Ectodermal cell (in vitro differentiated cells): Measurements from ENCODE around the gene GPC5.

Experiments
- H3K27ac ChIP-seq: 2 replicates; pipeline ENCODE4 v1.7.0; 2013; ENCODE audit warnings: mild to moderate bottlenecking, low read depth, low read length; ENCODE audit not compliant: insufficient read depth, poor library complexity, severe bottlenecking
- H3K27me3 ChIP-seq: 2 replicates; pipeline ENCODE4 v1.7.0; 2013; ENCODE audit warnings: mild to moderate bottlenecking, low read length; ENCODE audit not compliant: insufficient read depth, control insufficient read depth, poor library complexity, severe bottlenecking
- H3K36me3 ChIP-seq: one replicate; pipeline ENCODE4 v1.7.0; 2013; ENCODE audit warnings: low read length; ENCODE audit not compliant: control insufficient read depth, insufficient read depth
- H3K4me1 ChIP-seq: one replicate; pipeline ENCODE4 v1.7.0; 2013; ENCODE audit warnings: low read length; ENCODE audit not compliant: control insufficient read depth, insufficient read depth
- H3K4me3 ChIP-seq: 2 replicates; pipeline ENCODE4 v1.7.0; 2013; ENCODE audit warnings: low read depth, low read length, control low read depth; ENCODE audit not compliant: insufficient read depth
- H3K9me3 ChIP-seq: 2 replicates; pipeline ENCODE4 v1.7.0; 2013; ENCODE audit warnings: mild to moderate bottlenecking, low read length, moderate library complexity; ENCODE audit not compliant: control insufficient read depth
- WGBS, 2 experiments: methylation state at CpG; one replicate each; pipeline ENCODE4 v1.1.7; 2013; ENCODE audit warnings: missing lambda C conversion rate in 2 of 2; 5-methylcytosine and 5-hydroxymethylcytosine counted together

Gene GPC5

DNA sequence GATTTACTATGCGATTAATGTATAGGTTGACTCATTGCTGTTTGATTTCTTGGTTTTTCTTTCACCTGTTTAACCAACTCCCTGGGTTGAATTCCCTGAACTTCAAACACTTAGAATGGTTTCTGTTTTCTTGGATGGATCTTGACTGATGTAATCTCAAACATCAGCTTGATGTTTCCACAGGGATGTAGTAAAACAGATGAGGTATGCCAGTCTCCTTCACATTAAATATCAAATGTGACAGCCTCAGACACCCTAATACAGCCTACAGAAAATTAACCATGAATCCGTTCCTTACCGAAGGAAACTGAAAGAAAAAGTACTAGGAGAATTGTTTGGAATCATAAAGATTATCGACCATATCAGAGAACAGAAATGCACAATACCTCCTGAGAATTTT lies 631.2 kb downstream of the GPC5 start:
- WGBS, 2 experiments: 100% methylated on average over 1 to 4 of the region's 4 CpGs
- Histone ChIP-seq H3K4me3 (no peak overlapping the region), H3K9me3 (no peaks in the 10 kb centered on the region), H3K27ac (no peak overlapping the region), H3K4me1 (no peaks in the 10 kb centered on the region), H3K27me3 (no peaks in the 10 kb centered on the region), H3K36me3 (no peaks in the 10 kb centered on the region)

DNA sequence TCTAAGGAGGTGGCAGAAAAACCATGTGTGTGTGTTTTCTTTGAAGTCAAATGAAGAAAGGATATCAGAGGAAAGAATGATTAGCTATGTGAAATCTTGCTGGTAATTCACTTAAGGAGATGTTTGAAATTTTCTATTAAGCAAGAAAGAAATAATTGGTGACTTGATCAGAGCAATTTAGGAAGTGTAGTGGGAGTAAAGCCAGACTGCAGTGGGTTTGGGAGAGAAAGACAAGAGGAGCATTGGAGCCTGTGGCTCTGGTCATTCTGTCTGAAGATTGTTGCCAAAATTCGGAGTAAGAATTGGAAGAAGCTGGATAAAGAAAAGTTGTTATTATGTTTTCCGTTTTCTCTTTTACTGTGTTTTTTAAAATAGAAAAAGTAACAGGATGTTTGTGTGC lies 640.5 kb downstream of the GPC5 start:
- no peaks in the 10 kb centered on the region for H3K27me3 ChIP-seq
- H3K27ac ChIP-seq: no peak overlapping the region
- H3K9me3 ChIP-seq: no peaks in the 10 kb centered on the region
- no peaks in the 10 kb centered on the region for H3K36me3 ChIP-seq
- WGBS, 2 experiments: 86 to 91% methylated on average over 2 of the region's 2 CpGs
- H3K4me1 ChIP-seq: no peaks in the 10 kb centered on the region
- H3K4me3 ChIP-seq: no peak overlapping the region

DNA sequence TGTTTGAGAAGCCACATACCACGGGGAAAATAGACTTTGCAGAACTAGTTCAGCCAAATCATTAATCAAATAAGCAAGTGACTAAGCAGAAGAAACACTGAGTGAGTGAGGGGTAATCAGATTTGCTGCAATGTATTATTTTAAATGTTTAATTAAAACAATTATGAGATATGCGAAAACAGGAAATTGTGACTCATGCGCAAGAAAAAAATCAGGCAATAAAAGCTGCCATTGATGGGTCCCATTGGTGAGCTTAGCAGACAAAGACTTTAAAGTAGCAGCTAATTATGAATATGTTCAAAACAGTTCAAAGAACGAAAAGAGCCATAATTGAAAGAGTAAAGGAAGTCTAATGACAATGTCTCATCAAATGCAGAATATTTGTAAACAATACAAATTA lies 644.1 kb downstream of the GPC5 start:
- H3K4me1 ChIP-seq: no peaks in the 10 kb centered on the region
- H3K4me3 ChIP-seq: no peak overlapping the region
- 91 to 94% methylated on average over 4 of the region's 4 CpGs for WGBS, 2 experiments
- no peak overlapping the region for H3K27ac ChIP-seq
- H3K27me3 ChIP-seq: no peaks in the 10 kb centered on the region
- H3K9me3 ChIP-seq: no peaks in the 10 kb centered on the region
- no peaks in the 10 kb centered on the region for H3K36me3 ChIP-seq

DNA sequence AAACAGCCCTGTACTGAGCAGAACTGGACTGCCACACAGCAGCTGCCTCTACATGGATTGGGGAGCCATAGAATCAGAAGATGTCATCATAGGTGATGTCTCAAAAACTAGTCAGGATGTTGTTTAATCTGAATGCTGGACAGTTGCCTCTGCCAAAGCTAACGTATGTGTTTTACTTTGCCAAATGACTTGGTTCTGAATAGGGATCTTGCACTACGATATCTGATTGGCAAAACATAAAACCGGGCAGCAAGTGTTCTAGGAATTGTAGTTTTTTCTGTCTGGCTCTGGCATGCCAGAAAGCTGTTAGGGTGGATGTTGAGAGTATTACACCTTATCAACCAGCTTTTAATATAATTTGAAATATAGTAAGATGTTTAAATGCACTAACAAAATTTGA lies 645.9 kb downstream of the GPC5 start:
- no peaks in the 10 kb centered on the region for H3K27me3 ChIP-seq

DNA sequence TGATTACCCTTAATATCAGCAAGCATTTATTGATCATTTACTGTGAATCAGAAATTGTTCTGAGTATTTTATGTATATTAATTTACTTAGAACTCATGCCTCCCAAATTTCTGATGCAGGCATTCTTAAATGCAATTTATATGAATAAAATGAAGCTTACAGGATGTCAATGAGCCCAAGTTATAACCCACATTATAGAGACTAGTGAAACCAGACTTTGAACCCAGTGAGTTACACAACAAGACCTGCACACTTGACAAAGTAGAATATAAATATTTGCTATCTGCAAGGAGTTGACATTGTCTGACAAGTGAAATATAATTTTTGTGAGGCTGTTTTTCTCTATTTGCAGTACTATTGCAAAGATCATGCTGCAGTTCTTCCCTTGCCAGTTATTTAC lies 656.0 kb downstream of the GPC5 start:
- H3K27ac ChIP-seq: no peak overlapping the region
- no peaks in the 10 kb centered on the region for H3K27me3 ChIP-seq
- no peaks in the 10 kb centered on the region for H3K36me3 ChIP-seq
- no peaks in the 10 kb centered on the region for H3K4me1 ChIP-seq
- no peaks in the 10 kb centered on the region for H3K9me3 ChIP-seq
- H3K4me3 ChIP-seq: no peak overlapping the region

More for the DNA sequence above, 645.9 kb downstream of the GPC5 start:
- Histone ChIP-seq H3K9me3 (no peaks in the 10 kb centered on the region), H3K36me3 (no peaks in the 10 kb centered on the region), H3K4me3 (no peak overlapping the region), H3K4me1 (no peaks in the 10 kb centered on the region), H3K27ac (no peak overlapping the region)
- 94 to 95% methylated on average over 3 of the region's 3 CpGs for WGBS, 2 experiments

DNA sequence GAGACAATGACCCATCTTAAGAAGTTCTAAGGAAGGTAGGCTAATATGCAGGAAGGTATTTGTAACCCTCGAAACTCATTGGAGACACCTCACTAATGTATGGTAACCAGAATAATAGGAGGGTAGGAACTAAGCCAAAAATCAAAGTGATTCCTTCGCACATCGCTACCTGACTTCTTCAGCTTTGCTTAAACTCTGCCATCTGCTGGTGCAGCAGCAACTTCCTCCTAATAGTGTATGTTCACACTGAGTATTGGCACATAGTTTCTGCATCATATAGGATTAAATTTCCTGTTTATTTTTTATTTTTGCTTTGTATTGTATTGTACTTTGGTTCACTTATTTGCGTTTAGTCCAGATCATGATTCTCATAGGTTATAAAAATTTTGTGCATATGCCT lies 676.2 kb downstream of the GPC5 start:
- H3K36me3 ChIP-seq: no peaks in the 10 kb centered on the region
- no peaks in the 10 kb centered on the region for H3K4me1 ChIP-seq
- no peaks in the 10 kb centered on the region for H3K27me3 ChIP-seq
- no peak overlapping the region for H3K27ac ChIP-seq
- no peak overlapping the region for H3K4me3 ChIP-seq
- WGBS, 2 experiments: 53 to 72% methylated on average over 3 of the region's 4 CpGs
- no peaks in the 10 kb centered on the region for H3K9me3 ChIP-seq

DNA sequence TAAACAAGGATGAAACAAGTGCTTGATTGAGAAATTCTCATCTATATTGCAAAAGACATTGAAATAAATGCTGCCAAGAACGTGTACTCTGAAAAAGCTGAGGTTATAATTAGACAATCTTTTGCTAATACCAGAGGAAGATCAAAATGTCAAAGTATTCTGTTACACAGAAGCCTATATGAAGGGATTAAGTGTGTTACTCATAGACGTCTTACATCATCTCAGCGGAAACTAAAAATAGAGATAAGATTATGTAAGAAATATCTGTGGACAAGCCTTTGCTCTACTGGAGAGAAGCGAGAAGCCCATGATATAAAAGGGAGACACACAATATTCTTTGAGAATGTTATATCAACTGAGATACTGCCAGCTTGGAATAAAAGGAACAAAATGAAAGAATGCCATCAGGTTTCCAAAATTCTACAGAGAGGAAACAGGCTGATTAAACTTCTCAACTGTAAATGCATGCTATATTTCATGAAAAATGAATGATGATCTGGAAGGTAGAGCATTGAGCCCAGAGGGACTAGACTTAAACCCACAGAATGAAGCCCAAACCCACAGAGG lies 699.0 kb downstream of the GPC5 start:
- 95 to 100% methylated on average over 3 to 4 of the region's 4 CpGs for WGBS, 2 experiments
- no peaks in the 10 kb centered on the region for H3K9me3 ChIP-seq
- no peaks in the 10 kb centered on the region for H3K36me3 ChIP-seq
- H3K4me3 ChIP-seq: no peak overlapping the region
- no peak overlapping the region for H3K27ac ChIP-seq
- H3K4me1 ChIP-seq: no peaks in the 10 kb centered on the region
- H3K27me3 ChIP-seq: no peaks in the 10 kb centered on the region

DNA sequence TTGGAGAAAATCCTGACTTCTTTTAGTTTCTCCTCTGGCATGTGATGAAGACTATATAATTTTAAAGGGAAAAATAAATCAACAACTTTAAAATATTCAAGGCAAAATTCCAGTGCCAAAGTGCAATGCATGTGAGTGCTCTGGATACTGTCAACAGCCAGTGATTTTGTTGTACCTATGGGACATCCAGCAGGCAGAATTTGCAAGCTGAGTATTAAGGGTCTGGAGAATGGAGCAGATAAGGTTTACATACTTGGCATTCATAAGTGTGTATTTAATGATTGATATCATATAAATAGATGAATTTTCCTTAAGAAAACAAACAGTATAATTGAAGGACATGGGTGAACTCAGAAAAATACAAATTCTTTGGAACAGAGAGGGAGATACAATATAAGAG lies 703.4 kb downstream of the GPC5 start:
- Histone ChIP-seq H3K27me3 (no peaks in the 10 kb centered on the region), H3K4me1 (no peaks in the 10 kb centered on the region), H3K9me3 (no peaks in the 10 kb centered on the region), H3K36me3 (no peaks in the 10 kb centered on the region), H3K4me3 (no peak overlapping the region), H3K27ac (no peak overlapping the region)

DNA sequence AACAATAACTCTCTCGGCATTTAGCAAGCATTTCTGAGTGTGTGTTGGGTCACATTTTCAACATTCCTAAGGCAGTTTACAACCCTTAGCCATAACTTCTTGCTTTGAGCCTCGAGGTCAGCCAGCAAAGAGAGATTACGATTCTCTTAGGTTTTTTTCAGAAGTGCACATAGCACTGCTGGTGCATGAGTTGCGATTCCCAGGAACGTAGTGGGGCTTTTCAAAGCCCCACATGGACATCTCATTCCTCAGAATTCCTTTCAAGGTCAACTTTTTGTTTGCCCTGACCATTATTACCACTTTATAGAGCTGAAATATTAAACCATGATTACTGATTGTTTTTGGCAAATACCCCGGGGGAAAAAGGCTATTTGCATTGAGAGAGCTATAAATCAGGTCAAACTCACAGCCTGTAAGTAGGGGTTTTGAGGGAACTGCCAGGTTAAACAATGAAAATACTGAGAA lies 705.3 kb downstream of the GPC5 start:
- H3K4me3 ChIP-seq: no peak overlapping the region
- 66 to 75% methylated on average over 6 of the region's 6 CpGs for WGBS, 2 experiments
- no peaks in the 10 kb centered on the region for H3K27me3 ChIP-seq
- no peak overlapping the region for H3K27ac ChIP-seq
- no peaks in the 10 kb centered on the region for H3K9me3 ChIP-seq
- H3K4me1 ChIP-seq: no peaks in the 10 kb centered on the region
- no peaks in the 10 kb centered on the region for H3K36me3 ChIP-seq

DNA sequence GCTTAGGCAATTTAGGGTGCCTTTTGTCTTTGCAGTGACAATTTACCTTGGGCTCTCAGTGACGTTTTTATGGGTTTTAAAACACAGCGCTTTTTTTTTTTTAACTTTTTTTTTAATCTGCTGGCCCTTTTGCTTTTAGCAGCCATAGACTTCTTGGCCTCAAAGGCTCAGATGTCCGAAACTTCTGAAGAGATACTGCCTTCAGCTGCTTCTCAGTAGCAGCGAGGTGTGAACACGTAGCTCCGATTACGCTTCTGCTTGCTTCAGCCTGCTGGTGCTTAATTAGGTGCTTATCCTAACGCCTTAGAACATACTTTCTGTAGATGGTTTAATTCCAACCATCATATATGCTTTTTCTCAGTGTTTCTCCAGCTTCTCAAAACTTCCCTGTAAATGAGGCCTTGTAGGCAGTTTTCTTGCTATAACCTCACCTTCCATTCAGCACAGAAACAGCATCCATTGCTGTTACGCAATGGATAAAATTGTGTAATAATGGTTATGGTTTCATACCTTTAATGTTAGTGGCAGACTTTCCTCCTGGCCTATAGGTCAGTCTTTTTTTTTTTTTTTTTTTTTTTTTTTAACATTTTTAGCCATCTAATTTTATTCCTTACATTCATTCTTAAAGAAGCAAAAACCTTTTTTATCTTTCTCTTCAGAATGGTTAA lies 723.9 kb downstream of the GPC5 start:
- WGBS, 2 experiments: 86 to 88% methylated on average over 8 of the region's 9 CpGs
- H3K27ac ChIP-seq: no peak overlapping the region
- H3K4me3 ChIP-seq: no peak overlapping the region
- no peaks in the 10 kb centered on the region for H3K27me3 ChIP-seq
- no peaks in the 10 kb centered on the region for H3K4me1 ChIP-seq
- no peaks in the 10 kb centered on the region for H3K9me3 ChIP-seq
- no peaks in the 10 kb centered on the region for H3K36me3 ChIP-seq
